Mucosa of rectum (tissue), 2 donors: ENCODE results near the gene SVOPL.

Source experiments
- H3K27ac ChIP-seq, 2 donors: one replicate each; pipeline ENCODE4 v1.7.0; 2013; ENCODE audit warnings: inconsistent platforms in 2 of 2, low read depth in 2 of 2, low read length in 2 of 2
- H3K27me3 ChIP-seq, 2 donors: one replicate each; pipeline ENCODE4 v1.7.0; 2013; ENCODE audit warnings: low read length in 2 of 2; ENCODE audit not compliant: control insufficient read depth in 2 of 2, insufficient read depth in 2 of 2
- H3K36me3 ChIP-seq, 2 donors: one replicate each; pipeline ENCODE4 v1.7.0; 2013; ENCODE audit warnings: low read length in 2 of 2; ENCODE audit not compliant: control insufficient read depth in 2 of 2, insufficient read depth in 2 of 2
- H3K4me1 ChIP-seq, 2 donors: one replicate each; pipeline ENCODE4 v1.7.0; 2013; ENCODE audit warnings: low read length in 2 of 2, mild to moderate bottlenecking in 1 of 2; ENCODE audit not compliant: control insufficient read depth in 2 of 2, insufficient read depth in 2 of 2
- H3K4me3 ChIP-seq, 2 donors: one replicate each; pipeline ENCODE4 v1.7.0; 2013; ENCODE audit warnings: low read length in 2 of 2
- H3K9ac ChIP-seq, 2 donors: one replicate each; pipeline ENCODE4 v1.7.0; 2013; ENCODE audit warnings: low read length in 2 of 2, low read depth in 1 of 2, mild to moderate bottlenecking in 1 of 2
- H3K9me3 ChIP-seq, 2 donors: one replicate each; pipeline ENCODE4 v1.7.0; 2013; ENCODE audit warnings: low read length in 2 of 2; ENCODE audit not compliant: control insufficient read depth in 2 of 2
- donor health status: healthy.
- donor health status: Normal muscosa, but diverticular disease.

SVOPL gene

GRCh38 chr7:138632384-138632783 lies 68.8 kb downstream of the SVOPL start:
- H3K9me3 ChIP-seq: no peaks in the 10 kb centered on the region
- H3K4me1 ChIP-seq: no peaks in the 10 kb centered on the region
- H3K4me3 ChIP-seq: no peak overlapping the region
- no peaks in the 10 kb centered on the region for H3K27me3 ChIP-seq
- no peak overlapping the region for H3K9ac ChIP-seq
- H3K36me3 ChIP-seq: no peaks in the 10 kb centered on the region
- no peak overlapping the region for H3K27ac ChIP-seq

DNA sequence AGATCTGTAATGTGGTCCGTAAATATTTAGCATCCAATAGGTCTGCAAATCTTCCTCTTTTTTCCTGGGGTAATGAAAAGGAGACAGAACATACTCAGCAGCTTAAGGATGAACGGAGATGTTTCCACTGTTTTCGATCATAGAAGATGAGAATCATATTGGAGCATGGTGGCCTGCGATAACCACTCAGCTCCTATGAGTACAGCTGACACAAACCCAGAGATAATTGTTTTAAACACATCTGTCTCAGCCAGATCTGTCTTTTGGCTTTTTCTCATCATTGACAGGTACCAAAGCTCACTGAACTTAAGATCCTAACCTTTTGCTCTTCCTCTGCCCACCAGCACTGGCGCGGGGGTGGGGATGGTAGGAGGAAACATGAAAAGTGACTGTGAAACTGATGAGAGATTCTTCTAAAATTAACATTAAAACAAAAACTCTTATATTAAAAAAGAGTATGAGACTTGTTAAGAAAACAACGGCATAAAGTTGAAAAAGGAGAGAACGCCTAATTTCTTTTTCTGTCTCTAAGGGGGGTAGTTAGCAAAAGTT lies 71.0 kb downstream of the SVOPL start:
- Histone ChIP-seq H3K4me1 (no peaks in the 10 kb centered on the region), H3K27ac (no peak overlapping the region), H3K9me3 (no peaks in the 10 kb centered on the region)

GRCh38 chr7:138627361-138627760 lies 73.8 kb downstream of the SVOPL start:
- Histone ChIP-seq H3K9ac (no peak overlapping the region), H3K4me3 (no peak overlapping the region), H3K36me3 (no peaks in the 10 kb centered on the region), H3K27me3 (no peaks in the 10 kb centered on the region), H3K27ac (no peak overlapping the region), H3K9me3 (no peaks in the 10 kb centered on the region), H3K4me1 (no peaks in the 10 kb centered on the region)

More for the DNA sequence above, 71.0 kb downstream of the SVOPL start:
- H3K36me3 ChIP-seq: no peaks in the 10 kb centered on the region
- H3K27me3 ChIP-seq: no peaks in the 10 kb centered on the region
- H3K9ac ChIP-seq: no peak overlapping the region
- H3K4me3 ChIP-seq: no peak overlapping the region

DNA sequence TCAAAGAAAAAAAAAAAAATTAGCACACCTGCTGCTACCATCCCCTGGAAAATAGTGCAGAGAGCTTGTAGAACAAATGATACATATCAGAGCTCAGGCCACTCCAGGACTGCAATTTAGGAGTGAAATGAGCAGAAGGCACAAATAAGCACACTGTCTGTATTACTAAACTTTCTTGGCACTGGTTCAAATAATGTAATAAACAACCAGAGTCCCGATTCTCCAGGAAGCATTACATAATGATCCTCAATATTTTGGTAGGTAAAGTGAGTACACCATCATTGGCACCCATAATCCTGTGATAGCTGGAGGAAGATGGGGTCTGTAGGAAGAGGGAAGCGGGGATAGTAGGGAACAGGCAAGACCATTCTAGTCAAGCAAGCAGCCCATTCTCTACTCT lies 74.3 kb downstream of the SVOPL start:
- Histone ChIP-seq H3K4me3 (no peak overlapping the region), H3K36me3 (no peaks in the 10 kb centered on the region), H3K27ac (no peak overlapping the region), H3K9ac (no peak overlapping the region), H3K4me1 (no peaks in the 10 kb centered on the region), H3K27me3 (no peaks in the 10 kb centered on the region), H3K9me3 (no peaks in the 10 kb centered on the region)

- Histone ChIP-seq H3K36me3 (no peaks in the 10 kb centered on the region), H3K9me3 (no peaks in the 10 kb centered on the region), H3K4me1 (no peaks in the 10 kb centered on the region), H3K4me3 (no peak overlapping the region), H3K27ac (no peak overlapping the region), H3K27me3 (no peaks in the 10 kb centered on the region), H3K9ac (no peak overlapping the region)
Measured at GRCh38 chr7:138625849-138626230, 75.3 kb downstream of the SVOPL start.

DNA sequence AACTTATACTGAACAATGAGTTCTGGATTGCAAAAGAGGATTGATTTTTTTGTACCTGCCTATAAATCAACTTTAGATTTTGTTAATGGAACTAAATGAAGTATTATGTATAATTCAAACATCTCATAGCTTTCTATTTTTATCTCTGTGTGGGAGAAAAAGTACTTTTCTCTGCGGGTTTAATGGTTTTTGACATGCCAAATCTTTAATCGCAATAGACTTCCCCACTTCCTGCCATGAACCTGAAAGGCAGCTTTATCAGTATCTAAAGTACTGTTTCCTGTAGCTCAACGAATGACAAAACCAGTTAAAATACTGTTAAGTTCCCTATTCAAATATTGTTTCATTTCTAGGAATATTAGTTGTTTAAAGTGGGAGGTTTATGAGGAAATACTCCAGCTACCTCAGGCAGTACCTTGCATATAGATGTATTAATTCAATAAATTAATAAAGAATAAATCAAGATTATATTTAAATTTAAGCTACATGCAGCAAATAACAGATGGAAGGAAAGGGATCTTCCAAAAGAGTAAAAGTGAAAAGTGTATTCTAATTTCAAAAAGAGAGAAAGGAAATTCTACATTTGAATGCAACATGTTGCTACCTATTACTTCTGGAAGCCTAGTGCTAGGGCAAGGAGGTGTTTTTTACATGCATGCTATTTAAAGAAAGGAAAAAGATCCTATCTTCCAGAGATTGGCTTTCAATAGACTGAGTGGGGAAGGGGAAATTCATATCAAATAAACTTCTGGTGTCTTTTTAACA lies 75.9 kb downstream of the SVOPL start:
- no peaks in the 10 kb centered on the region for H3K4me1 ChIP-seq
- no peak overlapping the region for H3K9ac ChIP-seq
- H3K27ac ChIP-seq: no peak overlapping the region
- no peak overlapping the region for H3K4me3 ChIP-seq
- no peaks in the 10 kb centered on the region for H3K9me3 ChIP-seq
- H3K36me3 ChIP-seq: no peaks in the 10 kb centered on the region
- no peaks in the 10 kb centered on the region for H3K27me3 ChIP-seq

DNA sequence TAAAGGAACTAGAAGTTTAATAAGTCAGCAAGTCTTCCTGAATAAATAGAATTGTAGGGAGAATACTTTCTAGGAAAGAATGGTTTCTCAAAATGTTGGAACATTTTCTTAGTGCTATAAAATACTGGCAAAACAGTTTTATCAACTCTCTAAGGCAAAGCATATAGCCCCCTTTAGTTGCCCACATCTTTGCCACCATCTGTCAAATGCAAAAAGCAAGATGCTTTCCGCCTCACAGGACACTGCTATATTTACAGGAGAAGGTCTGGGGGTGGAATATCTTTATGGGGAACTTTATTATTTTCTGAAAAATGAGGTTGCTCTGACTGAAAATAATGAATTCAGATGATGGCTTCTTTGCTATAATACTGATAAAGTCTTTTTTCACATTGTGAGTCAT lies 78.3 kb downstream of the SVOPL start:
- H3K4me1 ChIP-seq: no peaks in the 10 kb centered on the region
- H3K36me3 ChIP-seq: no peaks in the 10 kb centered on the region
- H3K9ac ChIP-seq: no peak overlapping the region
- no peaks in the 10 kb centered on the region for H3K9me3 ChIP-seq
- no peak overlapping the region for H3K27ac ChIP-seq
- no peak overlapping the region for H3K4me3 ChIP-seq
- H3K27me3 ChIP-seq: no peaks in the 10 kb centered on the region

DNA sequence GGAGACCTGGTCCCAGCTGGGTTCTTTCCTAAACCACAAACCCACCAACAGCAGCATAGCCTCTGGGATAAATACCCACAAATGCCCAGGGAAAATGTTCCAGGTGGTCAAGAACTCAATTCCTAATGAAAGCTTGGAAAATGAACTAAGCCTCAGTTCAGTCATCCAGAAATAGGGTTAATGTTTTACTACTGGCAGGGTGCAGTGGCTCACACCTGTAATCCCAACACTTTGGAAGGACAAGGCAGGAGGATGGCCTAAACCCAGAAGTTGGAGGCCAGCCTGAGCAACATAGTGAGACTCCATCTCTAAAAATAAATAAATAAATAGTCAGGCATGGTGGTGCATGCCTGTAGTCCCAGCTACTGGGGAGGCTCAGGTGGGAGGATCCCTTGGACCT lies 82.2 kb downstream of the SVOPL start:
- Histone ChIP-seq H3K36me3 (no peaks in the 10 kb centered on the region), H3K9ac (no peak overlapping the region), H3K27ac (no peak overlapping the region), H3K9me3 (no peaks in the 10 kb centered on the region), H3K27me3 (no peaks in the 10 kb centered on the region), H3K4me3 (no peak overlapping the region), H3K4me1 (no peaks in the 10 kb centered on the region)

GRCh38 chr7:138618506-138618905 lies 82.7 kb downstream of the SVOPL start:
- H3K27ac ChIP-seq: no peak overlapping the region
- H3K4me3 ChIP-seq: no peak overlapping the region
- H3K4me1 ChIP-seq: no peaks in the 10 kb centered on the region
- H3K36me3 ChIP-seq: no peaks in the 10 kb centered on the region
- no peaks in the 10 kb centered on the region for H3K27me3 ChIP-seq
- no peak overlapping the region for H3K9ac ChIP-seq
- H3K9me3 ChIP-seq: no peaks in the 10 kb centered on the region

- Histone ChIP-seq H3K27me3 (no peaks in the 10 kb centered on the region), H3K4me1 (no peaks in the 10 kb centered on the region), H3K27ac (no peak overlapping the region), H3K9me3 (no peaks in the 10 kb centered on the region), H3K36me3 (no peaks in the 10 kb centered on the region), H3K4me3 (no peak overlapping the region), H3K9ac (no peak overlapping the region)
Measured at GRCh38 chr7:138616085-138616484, 85.1 kb downstream of the SVOPL start.
